Embryonic facial prominence (tissue), 1 donor: ENCODE results near the gene FHAD1.
"Not testable (repeated sequence)": the region's sequence is repeated elsewhere in the genome, so short reads cannot be mapped to it uniquely, and the experiment has no call there.

Source experiments
- DNase-seq: peaks from one replicate; pipeline ENCODE4 v3.0.0-alpha.2; 2016; ENCODE audit errors: extremely low spot score

Gene FHAD1

DNA sequence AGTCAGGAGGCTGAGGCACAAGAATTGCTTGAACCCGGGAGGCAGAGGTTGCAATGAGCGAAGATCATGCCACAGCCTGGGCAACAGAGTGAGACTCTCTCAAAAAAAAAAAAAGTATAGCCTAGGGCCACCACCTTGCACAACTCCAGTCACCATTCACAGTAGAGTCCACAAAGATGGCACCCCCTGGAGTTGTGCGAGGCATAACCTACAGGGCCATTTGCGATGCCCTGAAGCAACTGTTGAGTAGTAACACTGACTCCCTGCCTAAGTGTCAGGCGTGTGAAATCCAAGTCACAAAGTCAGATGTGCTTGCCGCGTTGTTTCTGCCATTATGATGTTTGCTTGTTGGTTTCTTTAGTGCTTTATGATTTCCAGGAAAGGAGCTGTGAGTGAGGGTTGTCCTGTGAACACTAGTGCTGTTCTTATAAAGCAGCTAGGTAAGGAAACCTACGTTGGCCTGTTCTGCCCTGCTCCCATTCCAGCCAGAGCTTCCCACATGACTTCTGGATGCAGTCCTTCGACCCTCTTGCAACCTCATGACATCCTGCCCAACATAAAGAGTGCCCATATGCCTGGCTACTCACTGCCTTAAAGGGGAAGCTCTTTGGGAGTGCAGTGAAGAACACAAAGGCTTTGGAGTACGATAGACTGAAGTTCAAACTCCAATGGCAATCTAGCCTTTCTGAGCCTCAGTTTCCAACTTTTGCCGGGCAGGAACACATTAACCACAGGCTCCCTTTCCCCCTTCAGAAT, 29.8 kb downstream of the FHAD1 start:
- DNase-seq = no peak

- no peak for DNase-seq
These were observed 30.4 kb downstream of the FHAD1 start for GRCh38 chr1:15277447-15277838.

GRCh38 chr1:15277933-15278332, 30.9 kb downstream of the FHAD1 start:
- no peak for DNase-seq

DNA sequence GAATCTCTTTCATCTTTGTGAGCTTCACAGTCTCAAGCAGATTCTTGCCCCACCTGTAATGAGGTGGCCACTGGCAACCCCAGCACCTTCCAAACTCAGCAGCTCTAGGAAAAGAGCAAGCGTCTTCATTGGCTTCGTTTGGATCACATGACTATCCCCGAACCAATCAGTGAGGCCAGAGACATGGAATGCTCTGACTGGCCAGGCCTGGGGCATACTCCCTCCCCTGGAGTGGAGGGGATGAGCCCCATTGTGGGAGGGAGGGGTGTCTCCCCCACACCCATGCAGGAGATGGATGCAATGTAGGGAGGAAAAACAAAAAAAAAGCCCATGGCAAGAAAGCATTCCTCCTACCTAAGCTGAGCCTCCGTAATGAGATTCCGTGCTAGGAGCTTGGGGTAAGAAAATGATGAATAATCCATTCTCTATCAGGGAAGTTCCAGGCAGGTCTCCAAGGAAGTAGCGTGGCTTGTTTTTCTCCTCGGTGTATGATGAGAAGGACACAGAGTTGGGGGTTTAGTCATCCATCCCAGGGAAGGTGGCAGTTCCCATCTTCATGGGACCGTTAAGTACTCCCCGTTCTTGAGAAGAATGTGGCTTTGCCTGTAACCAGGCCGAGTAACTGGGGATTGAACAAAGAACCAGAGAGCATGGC, 32.7 kb downstream of the FHAD1 start:
- no peak for DNase-seq

GRCh38 chr1:15280416-15280815, 33.4 kb downstream of the FHAD1 start:
- DNase-seq = no peak

- DNase-seq = no peak
These were observed 35.0 kb downstream of the FHAD1 start for GRCh38 chr1:15282038-15282437.

GRCh38 chr1:15282810-15283474, 35.9 kb downstream of the FHAD1 start:
- no peak for DNase-seq

DNA sequence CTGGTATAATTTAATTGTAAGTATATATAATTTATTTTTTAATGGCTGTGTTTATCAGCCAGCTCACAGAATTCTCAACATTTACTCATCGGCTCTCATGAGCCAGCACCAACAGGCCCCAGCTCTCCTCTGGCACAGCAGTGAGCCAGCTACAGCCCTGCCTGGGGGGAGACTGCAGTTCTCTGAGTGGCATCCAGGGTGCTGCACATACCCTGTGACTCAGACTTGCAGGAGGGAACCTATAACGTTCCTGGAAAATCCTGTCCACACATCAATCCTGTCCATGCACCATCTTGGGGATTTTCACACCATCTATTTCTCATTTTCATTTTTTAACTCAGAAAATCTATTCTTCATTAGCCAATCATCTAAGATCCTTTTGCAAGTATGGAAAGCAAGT, 36.5 kb downstream of the FHAD1 start:
- DNase-seq = no peak

DNA sequence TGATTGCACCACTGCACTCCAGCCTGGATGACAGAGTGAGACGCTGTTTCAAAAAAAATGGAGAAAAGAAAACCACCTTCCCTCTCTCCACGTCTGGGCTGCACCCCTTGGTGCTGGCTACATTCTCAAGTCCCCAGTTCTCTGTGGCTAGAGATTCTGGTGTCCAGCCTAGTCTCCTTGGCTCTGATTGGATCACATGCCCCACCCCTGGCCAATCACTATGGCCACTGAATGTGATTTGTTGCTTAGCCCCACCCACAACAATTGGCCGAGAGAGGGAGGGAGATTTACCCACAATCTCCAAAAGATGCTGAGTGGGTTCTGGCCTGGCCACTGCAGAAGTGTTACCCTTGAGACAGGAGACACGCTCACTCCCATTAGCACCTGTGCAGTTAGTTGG, 39.4 kb downstream of the FHAD1 start:
- DNase-seq = no peak

DNA sequence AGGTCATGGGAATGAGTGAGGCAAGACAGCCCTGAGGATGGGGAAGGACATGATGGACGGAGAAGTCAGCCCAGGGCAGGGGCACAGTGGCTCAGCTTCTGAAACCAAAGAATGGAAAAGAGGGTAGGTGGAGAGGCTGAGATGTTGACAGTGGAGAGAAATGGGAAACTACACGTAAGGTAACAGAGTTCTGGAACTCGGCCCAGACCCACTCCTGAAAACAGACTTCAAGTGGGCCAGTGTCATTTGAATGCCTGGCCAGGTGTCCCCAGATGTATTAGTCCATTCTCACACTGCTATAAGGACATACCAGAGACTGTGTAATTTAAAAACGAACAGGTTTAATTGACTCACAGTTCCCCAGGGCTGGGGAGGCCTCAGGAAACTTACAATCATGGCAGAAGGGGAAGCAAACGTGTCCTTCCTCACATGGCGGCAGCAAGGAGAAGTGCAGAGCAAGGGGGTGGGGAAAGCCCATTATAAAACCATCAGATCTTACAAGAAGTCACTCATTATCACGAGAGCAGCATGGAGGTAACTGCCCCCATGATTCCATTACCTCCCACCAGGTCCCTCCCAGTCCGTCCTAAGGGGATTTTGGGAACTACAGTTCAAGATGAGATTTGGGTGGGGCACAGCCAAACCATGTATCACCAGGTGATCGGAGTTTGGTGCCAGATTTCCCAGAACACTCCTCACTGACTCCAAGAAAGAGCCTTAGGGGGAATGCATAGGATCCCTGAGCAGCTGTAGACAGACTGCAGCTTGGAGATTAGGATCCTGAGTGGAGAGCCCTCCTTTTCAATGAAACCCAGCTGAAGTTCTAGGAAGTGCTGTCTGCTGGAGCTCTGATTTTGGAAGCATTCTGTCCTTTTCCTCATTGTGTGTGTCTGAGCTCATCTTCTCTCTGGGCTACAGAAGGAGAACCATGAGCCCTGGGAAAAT, 40.3 kb downstream of the FHAD1 start:
- no peak for DNase-seq

- DNase-seq = no peak
These were observed 41.3 kb downstream of the FHAD1 start for GRCh38 chr1:15288173-15288926.

DNA sequence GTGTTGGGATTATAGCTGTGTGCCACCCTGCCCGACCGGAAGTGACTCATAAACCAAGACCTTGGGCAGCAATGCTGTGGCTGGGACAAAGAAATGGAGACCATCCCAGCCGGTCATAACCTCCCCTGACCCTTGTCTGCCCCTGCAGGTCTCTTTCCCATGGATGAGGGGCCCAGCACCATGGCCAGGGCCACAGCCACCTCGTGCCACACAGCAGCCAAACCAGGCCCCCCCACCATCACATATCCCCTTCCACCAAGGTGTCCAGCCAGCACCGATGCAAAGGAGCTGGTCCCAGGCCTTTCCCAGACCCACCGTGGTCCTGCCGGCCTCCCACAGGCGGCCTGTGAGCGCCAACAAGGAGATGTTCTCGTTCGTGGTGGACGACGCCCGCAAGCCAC, 42.2 kb downstream of the FHAD1 start:
- DNase-seq = no peak

DNA sequence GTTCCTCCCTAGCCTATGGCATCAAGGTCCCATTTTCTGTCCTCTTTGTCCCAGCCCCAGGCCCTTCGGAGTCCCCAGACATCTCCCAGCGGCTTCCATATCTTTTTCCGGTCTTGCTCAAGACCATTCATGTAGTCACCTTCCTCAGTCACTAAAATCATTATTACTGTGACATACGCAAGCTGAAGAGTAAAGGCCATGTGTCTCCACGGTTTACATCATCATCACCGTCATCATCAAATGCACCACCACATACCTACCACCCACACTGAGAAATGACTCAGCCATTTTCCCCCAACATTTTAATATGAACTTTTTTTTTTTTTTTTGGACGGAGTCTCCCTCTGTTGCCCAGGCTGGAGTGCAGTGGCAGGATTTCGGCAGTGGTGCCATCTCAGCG, 43.4 kb downstream of the FHAD1 start:
- DNase-seq = no peak

DNA sequence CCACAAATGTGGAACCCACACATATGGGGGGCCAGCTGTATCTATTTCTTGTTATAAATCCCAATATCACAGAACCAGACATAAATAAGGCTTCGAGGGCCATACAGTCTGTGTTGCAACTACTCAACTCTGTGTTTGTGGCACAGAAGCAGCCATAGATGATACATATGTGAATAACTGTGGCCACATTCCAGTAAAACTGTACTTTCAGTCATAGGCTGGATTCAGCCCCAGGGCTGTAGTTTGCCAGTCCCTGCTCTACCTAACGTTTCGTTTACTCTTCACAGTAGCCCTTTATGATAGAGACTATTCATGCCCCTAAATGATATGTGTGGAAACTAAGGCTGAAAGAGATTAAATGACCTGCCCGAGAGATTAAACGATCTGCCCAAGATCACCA, 48.7 kb downstream of the FHAD1 start:
- no peak for DNase-seq

DNA sequence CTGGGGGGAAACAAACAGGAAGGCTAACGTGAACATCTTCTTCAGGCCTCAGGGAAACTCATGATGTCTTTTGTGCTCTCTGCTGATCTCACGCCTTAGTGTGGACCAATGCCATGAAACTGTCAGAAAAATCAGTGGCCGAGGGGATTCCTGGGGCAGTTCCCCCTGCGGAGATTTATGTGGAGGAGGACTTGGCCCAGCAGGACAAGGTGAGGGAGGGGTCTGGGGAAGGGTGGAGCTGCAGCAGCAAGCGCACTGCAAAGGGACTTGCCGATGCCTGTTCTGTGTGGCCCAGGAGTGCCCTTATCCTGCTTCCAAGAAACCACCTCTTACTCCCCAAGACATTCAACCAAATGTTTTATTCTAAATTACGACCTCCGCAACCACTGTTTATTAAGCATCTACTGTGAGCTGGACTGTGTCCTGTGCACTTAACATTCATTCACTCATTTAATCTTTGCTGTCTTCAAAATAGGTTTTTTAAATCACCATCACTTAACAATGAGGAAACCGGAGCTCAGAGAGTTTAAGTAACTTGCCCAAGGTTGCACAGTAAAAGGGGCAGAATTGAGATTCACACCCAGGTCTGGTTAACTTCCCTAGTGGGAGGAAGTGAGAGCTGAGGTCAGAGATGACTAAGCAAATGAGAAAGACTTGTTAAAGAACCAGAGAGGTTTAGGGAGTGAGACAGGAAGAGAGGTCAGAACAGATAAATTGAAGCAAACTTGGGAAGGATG, 49.7 kb downstream of the FHAD1 start:
- no peak for DNase-seq

- DNase-seq = not testable (repeated sequence)
These were observed 51.0 kb downstream of the FHAD1 start for GRCh38 chr1:15297975-15298374.

- DNase-seq = no peak
These were observed 52.2 kb downstream of the FHAD1 start for GRCh38 chr1:15299179-15299578.

- no peak for DNase-seq
These were observed 52.8 kb downstream of the FHAD1 start for GRCh38 chr1:15299806-15300205.

DNA sequence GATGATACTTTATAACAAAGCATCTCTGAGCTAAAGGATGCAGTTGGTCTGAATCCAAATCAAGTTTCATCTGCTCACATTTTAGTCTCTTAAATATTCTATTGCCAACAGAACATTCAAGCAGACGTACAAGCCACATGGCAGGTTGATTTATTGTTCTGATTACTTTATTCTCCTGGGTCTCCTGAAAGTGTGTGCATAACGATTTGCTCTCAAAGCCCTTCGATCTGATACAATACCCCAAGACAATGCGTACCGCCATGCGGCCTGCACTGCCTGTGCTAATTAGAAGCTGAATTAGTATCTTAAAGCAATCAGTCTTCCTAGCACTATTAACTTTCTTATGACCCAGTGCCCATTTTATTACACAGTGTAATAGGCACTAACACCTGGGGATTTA, 56.9 kb downstream of the FHAD1 start:
- DNase-seq = no peak

DNA sequence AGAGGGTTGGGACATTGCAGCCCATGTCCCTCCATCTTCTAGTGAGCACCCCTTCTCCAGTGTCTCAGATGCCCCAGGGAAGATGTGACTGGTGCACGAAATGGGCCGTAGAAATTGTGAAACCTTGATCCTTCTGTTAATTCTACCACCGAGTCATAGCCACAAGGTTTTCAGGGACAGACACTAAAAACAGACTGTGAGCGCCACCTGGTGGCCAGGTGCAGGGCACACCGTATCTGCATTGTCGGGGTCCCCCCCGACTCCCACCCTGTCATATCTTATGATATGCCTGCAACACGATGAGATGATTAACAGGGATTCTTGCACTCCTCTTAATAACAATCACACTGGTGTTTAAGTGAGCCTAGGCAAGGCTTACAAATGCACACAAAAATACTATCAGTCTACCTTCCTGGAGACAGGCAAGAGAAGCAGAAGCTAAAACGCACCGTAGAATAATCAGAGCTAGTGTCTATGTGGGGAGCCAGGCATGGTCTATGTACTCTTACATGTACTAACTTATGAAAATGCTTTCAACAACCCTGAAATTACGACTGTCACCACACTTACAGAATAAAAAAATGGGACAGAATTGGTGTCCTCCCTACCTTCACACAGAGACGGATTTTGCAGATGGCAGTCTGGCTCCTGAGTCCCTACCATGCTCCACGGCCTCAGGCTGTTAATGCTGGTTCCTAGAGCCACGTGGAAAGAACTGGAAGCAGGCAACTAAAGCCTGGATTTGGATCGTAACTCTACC, 57.9 kb downstream of the FHAD1 start:
- DNase-seq = no peak
